ENCODE data around the gene CCNY.

- TF ChIP-seq YY1 (IDR thresholded peaks at IDR 0.05; ENCODE audit: insufficient read depth, insufficient read length) = no peak
- TF ChIP-seq SUZ12 (IDR thresholded peaks at IDR 0.05; ENCODE audit: extremely low read depth, insufficient read depth, insufficient read length) = no peak
These were observed 17.8 kb upstream of the CCNY start for GRCh38 chr10:35318551-35318950.
